Tibial nerve (tissue), 3 donors: Measurements from ENCODE around the gene NGF.

Experiments
- CTCF ChIP-seq, 5 experiments: fragments of 200-600 bp in 3 of 5; fragments of 450-650 bp in 2 of 5; sonication (generic) in 3 of 5; IDR thresholded peaks; one replicate each; pipeline ENCODE4 v1.5.1; 2016 to 2019; ENCODE audit warnings: antibody characterized with exemption in 5 of 5, mild to moderate bottlenecking in 3 of 5, moderate library complexity in 2 of 5
- POLR2A ChIP-seq, 2 donors: fragments of 450-650 bp; IDR thresholded peaks; one replicate each; pipeline ENCODE4 v1.6.1; 2017; ENCODE audit warnings: antibody characterized with exemption in 2 of 2, mild to moderate bottlenecking in 2 of 2, moderate library complexity in 2 of 2

- TF ChIP-seq CTCF (IDR thresholded peaks at IDR 0.05) (no peak), POLR2A (IDR thresholded peaks at IDR 0.05) (no peak)
Observed at GRCh38 chr1:115364046-115364779, 26.2 kb upstream of the NGF start.
